ENCODE data around the gene DDX47.
"Not testable (repeated sequence)": the region's sequence is repeated elsewhere in the genome, so short reads cannot be mapped to it uniquely, and the experiment has no call there.

The DDX47 gene

GRCh38 chr12:12819752-12820311, 6.7 kb downstream of the DDX47 start:
- DNase-seq (ENCODE audit: low read depth) = peak; percentile 93
- H3K4me3 ChIP-seq (ENCODE audit: low read depth, low read length) = no peak overlapping the region
- in situ Hi-C loops (cut with HindIII; ENCODE audit: low sequenced_read_pairs) = loop anchor here (5.0 kb wide), 1 partner anchor 77 kb away; no protein-coding TSS in a partner anchor
- TF ChIP-seq CTCF (IDR thresholded peaks at IDR 0.05; ENCODE audit: low read depth, low read length, missing control alignments) = peak; percentile 13

GRCh38 chr12:12820376-12820775, 7.2 kb downstream of the DDX47 start:
- DNase-seq (ENCODE audit: low read depth); H3K4me3 ChIP-seq (ENCODE audit: low read depth, low read length); in situ Hi-C loops (cut with HindIII; ENCODE audit: low sequenced_read_pairs): not testable (repeated sequence)

- no peak for DNase-seq (ENCODE audit: low read depth)
- in situ Hi-C loops (cut with HindIII; ENCODE audit: low sequenced_read_pairs) = no loop called here
- no peak overlapping the region for H3K4me3 ChIP-seq (ENCODE audit: low read depth, low read length)
- TF ChIP-seq CTCF (IDR thresholded peaks at IDR 0.05; ENCODE audit: low read depth, low read length, missing control alignments) = no peak
These were observed 8.8 kb downstream of the DDX47 start for GRCh38 chr12:12821975-12822374.

GRCh38 chr12:12822886-12823285, 9.7 kb downstream of the DDX47 start:
- TF ChIP-seq CTCF (IDR thresholded peaks at IDR 0.05; ENCODE audit: low read depth, low read length, missing control alignments) = no peak
- no peak overlapping the region for H3K4me3 ChIP-seq (ENCODE audit: low read depth, low read length)
- in situ Hi-C loops (cut with HindIII; ENCODE audit: low sequenced_read_pairs) = no loop called here
- DNase-seq (ENCODE audit: low read depth) = no peak

- DNase-seq (ENCODE audit: low read depth) = peak; percentile 52
- no peak overlapping the region for H3K4me3 ChIP-seq (ENCODE audit: low read depth, low read length)
- in situ Hi-C loops (cut with HindIII; ENCODE audit: low sequenced_read_pairs) = no loop called here
- no peak for TF ChIP-seq CTCF (IDR thresholded peaks at IDR 0.05; ENCODE audit: low read depth, low read length, missing control alignments)
These were observed 10.2 kb downstream of the DDX47 start for GRCh38 chr12:12823300-12823699.

- H3K4me3 ChIP-seq (ENCODE audit: low read depth, low read length) = no peak overlapping the region
- in situ Hi-C loops (cut with HindIII; ENCODE audit: low sequenced_read_pairs) = no loop called here
- no peak for DNase-seq (ENCODE audit: low read depth)
- no peak for TF ChIP-seq CTCF (IDR thresholded peaks at IDR 0.05; ENCODE audit: low read depth, low read length, missing control alignments)
These were observed 10.7 kb downstream of the DDX47 start for GRCh38 chr12:12823811-12824210.

GRCh38 chr12:12835378-12836146, 22.4 kb downstream of the DDX47 start:
- no peak overlapping the region for H3K4me3 ChIP-seq (ENCODE audit: low read depth, low read length)
- in situ Hi-C loops (cut with HindIII; ENCODE audit: low sequenced_read_pairs) = no loop called here
- DNase-seq (ENCODE audit: low read depth) = no peak
- no peak for TF ChIP-seq CTCF (IDR thresholded peaks at IDR 0.05; ENCODE audit: low read depth, low read length, missing control alignments)
